SK-N-SH (cell line): ENCODE measurements around the gene KCNK18. TPM values are rescaled to one million over a fixed set of nuclear protein-coding genes. Genes with fewer than 3 reads are reported as not detected.

ENCODE experiments used
- CTCF ChIA-PET: fragments of 300-600, 350-600 bp; formaldehyde crosslinking; extraction: SDS; loops from one replicate; lab custom pipeline; 2021; lab: Yijun Ruan, JAX
- POLR2A ChIA-PET: fragments of 350-600 bp; sonication (Branson Sonifier 250); formaldehyde crosslinking; extraction: SDS; loops from one replicate; lab custom pipeline; 2020; ENCODE audit warnings: antibody characterized with exemption, inconsistent platforms; lab: Yijun Ruan, JAX
- DNase-seq: peaks from one replicate; pipeline ENCODE4 v3.0.0; 2012
- H2AFZ ChIP-seq: fragments of 200-600 bp; sonication (generic); 2 replicates; pipeline ENCODE4 v1.8.1; 2016; ENCODE audit warnings: antibody characterized with exemption, mild to moderate bottlenecking, low read depth
- H3F3A ChIP-seq: fragments of 200-600 bp; sonication (generic); replicated peaks from 2 replicates; pipeline ENCODE3; 2016; ENCODE audit warnings: antibody characterized with exemption, mild to moderate bottlenecking; ENCODE audit not compliant: insufficient read depth
- H3K27ac ChIP-seq, 2 experiments: fragments of 200-500 bp in 1 of 2; fragments of 200-600 bp in 1 of 2; sonication (Bioruptor generic) in 1 of 2; sonication (generic), shearing (Covaris generic) in 1 of 2; 2 replicates each; pipeline versions ENCODE4 v1.5.1 to v1.6.1; 2014 to 2016; ENCODE audit warnings: low read depth in 2 of 2, inconsistent platforms in 1 of 2, low read length in 1 of 2, mild to moderate bottlenecking in 1 of 2, mixed read lengths in 1 of 2
- H3K27me3 ChIP-seq: fragments of 200-600 bp; sonication (generic), shearing (Covaris generic); 2 replicates; pipeline ENCODE4 v1.6.1; 2016; ENCODE audit warnings: mixed run types; ENCODE audit not compliant: insufficient read depth
- H3K36me3 ChIP-seq, 2 experiments: fragments of 200-500 bp in 1 of 2; fragments of 200-600 bp in 1 of 2; sonication (Bioruptor generic) in 1 of 2; sonication (generic) in 1 of 2; replicated peaks in 1 of 2; 2 replicates each; pipeline versions ENCODE3 to v1.5.1; 2014 to 2016; ENCODE audit warnings: low read length in 1 of 2, mild to moderate bottlenecking in 1 of 2; ENCODE audit not compliant: insufficient read depth in 2 of 2, control insufficient read depth in 1 of 2
- H3K4me1 ChIP-seq, 2 experiments: fragments of 200-500 bp in 1 of 2; fragments of 200-600 bp in 1 of 2; sonication (Bioruptor generic) in 1 of 2; sonication (generic), shearing (Covaris generic) in 1 of 2; 2 replicates each; pipeline versions ENCODE4 v1.5.1 to v1.6.1; 2014 to 2016; ENCODE audit warnings: low read depth in 1 of 2, low read length in 1 of 2, mixed run types in 1 of 2; ENCODE audit not compliant: insufficient read depth in 2 of 2, control insufficient read depth in 1 of 2
- H3K4me2 ChIP-seq: fragments of 200-600 bp; sonication (generic), shearing (Covaris generic); 2 replicates; pipeline ENCODE4 v1.6.1; 2017; ENCODE audit warnings: mixed run types
- H3K4me3 ChIP-seq, 2 experiments: fragments of 200-500 bp in 1 of 2; fragments of 200-600 bp in 1 of 2; sonication (Bioruptor generic) in 1 of 2; sonication (generic), shearing (Covaris generic) in 1 of 2; 2 replicates each; pipeline versions ENCODE4 v1.5.1 to v1.8.1; 2014 to 2016; ENCODE audit warnings: low read depth in 2 of 2, inconsistent platforms in 1 of 2, low read length in 1 of 2, mild to moderate bottlenecking in 1 of 2, mixed read lengths in 1 of 2, moderate library complexity in 1 of 2
- H3K79me2 ChIP-seq: fragments of 200-600 bp; sonication (generic); 2 replicates; pipeline ENCODE4 v1.8.1; 2017; ENCODE audit warnings: mild to moderate bottlenecking; ENCODE audit not compliant: insufficient read depth
- H3K9ac ChIP-seq: fragments of 200-600 bp; sonication (generic); 2 replicates; pipeline ENCODE4 v1.6.1; 2017; ENCODE audit warnings: mixed run types
- H3K9me2 ChIP-seq: fragments of 200-600 bp; sonication (generic); 2 replicates; pipeline ENCODE4 v1.6.1; 2017; ENCODE audit warnings: mixed run types
- H3K9me3 ChIP-seq: fragments of 200-600 bp; sonication (generic); 2 replicates; pipeline ENCODE4 v1.6.1; 2017; ENCODE audit warnings: mixed run types, mild to moderate bottlenecking, moderate library complexity
- H4K20me1 ChIP-seq: fragments of 200-600 bp; sonication (generic); 2 replicates; pipeline ENCODE4 v1.6.1; 2017; ENCODE audit warnings: mild to moderate bottlenecking, mixed run types; ENCODE audit not compliant: insufficient read depth
- CTCF ChIP-seq: fragments of 200-600 bp; sonication (generic); IDR thresholded peaks from 2 replicates; pipeline ENCODE4 v1.6.1; 2017; ENCODE audit warnings: antibody characterized with exemption, mild to moderate bottlenecking, moderate library complexity
- EP300 ChIP-seq, 2 experiments: IDR thresholded peaks; 2 replicates each; pipeline versions ENCODE4 v1.4.0 to v1.6.1; 2012; ENCODE audit warnings: borderline replicate concordance in 1 of 2, low read depth in 1 of 2, low read length in 1 of 2
- EZH2phosphoT487 ChIP-seq: fragments of 200-600 bp; sonication (generic); IDR thresholded peaks from 2 replicates; pipeline ENCODE4 v1.6.1; 2017; ENCODE audit warnings: low read depth, mixed run types, mild to moderate bottlenecking, antibody characterized with exemption, moderate library complexity, borderline replicate concordance
- MEF2A ChIP-seq: IDR thresholded peaks from 2 replicates; pipeline ENCODE4 v1.4.0; 2012; ENCODE audit warnings: low read depth, borderline replicate concordance
- NRF1 ChIP-seq: IDR thresholded peaks from 2 replicates; pipeline ENCODE4 v1.6.1; 2012; ENCODE audit warnings: low read depth, mild to moderate bottlenecking, low read length
- POLR2AphosphoS5 ChIP-seq: IDR thresholded peaks from 2 replicates; pipeline ENCODE4 v1.6.1; 2012; ENCODE audit warnings: low read depth, low read length
- RCOR1 ChIP-seq: fragments of 150-350 bp; IDR thresholded peaks from 2 replicates; pipeline ENCODE4 v1.6.1; 2017; ENCODE audit warnings: antibody characterized with exemption, low read length
- RXRA ChIP-seq: IDR thresholded peaks from 2 replicates; pipeline ENCODE4 v1.4.0; 2012; ENCODE audit warnings: low read depth, mild to moderate bottlenecking, borderline replicate concordance
- TAF1 ChIP-seq: IDR thresholded peaks from 2 replicates; pipeline ENCODE4 v1.6.1; 2012; ENCODE audit warnings: low read depth, mild to moderate bottlenecking, low read length, moderate library complexity, borderline replicate concordance
- WGBS: methylation state at CpG from one replicate; pipeline ENCODE4 v1.1.6; 2017; ENCODE audit warnings: low lambda C conversion rate; 5-methylcytosine and 5-hydroxymethylcytosine counted together
- polyA plus RNA-seq, 3 experiments: library from polyadenylated mRNA; depleted of rRNA; stranded (reverse); fragments of >200 nt; gene quantifications; 2 replicates each; pipeline ENCODE4 v1.2.3, GENCODE V29; 2012
- TF ChIP-seq, protein P1 (sequence below): IDR thresholded peaks from 2 replicates; pipeline ENCODE4 v1.4.0; 2012; ENCODE audit warnings: low read depth

Gene KCNK18
- polyA plus RNA-seq, 1 of the 3 experiments (the other 2 are of a cell fraction), result not detected

DNA sequence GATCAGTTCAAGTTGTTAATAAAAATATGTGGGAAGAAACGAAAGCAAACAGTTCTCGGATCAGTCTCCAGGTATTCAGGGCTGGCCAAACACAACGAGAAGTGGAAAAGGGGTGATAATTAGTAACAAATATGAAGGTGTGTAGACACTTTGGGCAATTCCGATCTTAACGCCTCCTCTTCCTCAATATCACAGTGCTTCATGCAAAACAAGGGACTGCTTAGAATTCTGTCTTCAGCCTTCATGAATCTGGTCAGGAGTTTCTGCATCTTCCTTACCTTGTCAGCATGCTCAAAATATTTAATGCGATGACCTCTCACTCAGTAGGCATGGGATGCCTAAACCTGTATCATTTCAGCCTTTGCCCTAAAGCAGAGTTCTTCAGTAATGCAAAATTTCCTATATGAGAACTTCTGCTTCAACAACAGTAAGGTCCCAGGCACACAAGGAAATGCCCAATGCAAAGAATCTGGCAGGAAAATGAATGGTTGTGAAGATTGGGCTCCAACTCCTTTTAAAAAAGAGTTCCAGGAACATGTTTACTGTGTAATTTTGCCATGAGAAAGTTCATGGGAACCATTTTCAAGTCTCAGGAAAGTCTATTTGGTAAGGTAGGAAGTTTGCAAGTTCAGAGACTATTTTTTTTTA, 35.8 kb upstream of the KCNK18 start (continued):
- TF ChIP-seq TAF1, result no peak
- no peak for TF ChIP-seq NRF1
- no peak for TF ChIP-seq EZH2phosphoT487
- TF ChIP-seq, protein P1, sequence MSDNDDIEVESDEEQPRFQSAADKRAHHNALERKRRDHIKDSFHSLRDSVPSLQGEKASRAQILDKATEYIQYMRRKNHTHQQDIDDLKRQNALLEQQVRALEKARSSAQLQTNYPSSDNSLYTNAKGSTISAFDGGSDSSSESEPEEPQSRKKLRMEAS, result no peak
- TF ChIP-seq EP300 (IDR thresholded peaks at IDR 0.05; ENCODE audit: borderline replicate concordance in 1 of 2, low read depth in 1 of 2, low read length in 1 of 2), result no peak
- TF ChIP-seq RCOR1, result no peak

DNA sequence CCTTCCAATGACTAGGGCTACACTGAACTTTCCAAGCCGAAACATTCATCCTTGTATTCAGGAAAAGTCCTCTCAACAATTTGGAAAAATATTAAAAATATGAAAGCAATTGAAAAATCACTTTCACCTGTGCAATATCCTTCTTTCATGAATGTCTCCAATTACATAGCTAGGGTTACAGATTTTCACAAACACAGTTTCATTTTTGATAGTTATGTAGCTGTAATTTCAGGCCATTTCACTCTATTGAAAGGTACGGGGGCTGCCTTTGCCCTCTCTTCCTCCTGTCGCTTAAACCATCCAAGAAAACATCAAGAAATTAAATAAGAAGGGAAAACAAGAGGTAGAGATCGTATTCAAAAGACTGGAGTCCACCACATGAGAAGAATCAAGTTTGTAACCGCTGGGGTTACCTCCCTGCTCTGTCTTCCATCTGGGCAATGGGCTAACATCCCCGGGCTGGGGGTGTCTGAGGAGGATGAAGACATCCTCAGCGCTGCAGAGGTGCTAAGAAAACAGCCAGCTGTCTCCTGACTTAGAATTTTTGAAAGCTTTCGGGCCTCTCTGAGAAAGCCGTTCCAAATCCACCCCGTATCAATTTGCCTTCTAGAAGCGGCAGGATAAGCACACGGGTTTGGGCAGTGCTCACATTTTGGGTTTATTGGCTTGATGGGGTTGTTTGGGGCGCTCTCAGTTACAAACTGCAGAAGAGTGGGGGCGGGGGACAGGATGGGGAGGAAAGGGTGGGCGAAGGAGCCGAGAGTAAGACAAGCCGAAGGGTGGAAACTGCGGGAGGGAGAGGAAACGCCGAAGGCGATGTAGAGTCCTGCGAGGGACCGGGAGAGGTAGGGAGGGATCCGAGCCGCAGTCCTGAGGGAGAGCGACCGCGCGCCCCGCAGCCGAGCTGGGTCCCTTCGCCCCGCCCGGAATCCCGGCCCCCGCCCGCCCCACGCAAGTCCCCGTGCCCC, 34.9 kb upstream of the KCNK18 start:
- ChIA-PET CTCF (interaction anchor here (0.5 to 11.1 kb wide), 4 partner anchors 18 to 375 kb away, joined by 3 to 265 read pairs (median 6); no protein-coding TSS in a partner anchor), POLR2A (no interaction called here)
- WGBS, result 11% methylated on average over 24 of the region's 39 CpGs
- DNase-seq, result no peak
- H3K4me2 ChIP-seq, result no peak overlapping the region
- H4K20me1 ChIP-seq, result no peaks in the 10 kb centered on the region
- H3K4me3 ChIP-seq, result peak overlapping the region in 1 of 2 experiments; percentile 9; a peak in 1 of 4 replicates
- no peaks in the 10 kb centered on the region for H3K79me2 ChIP-seq
- H3K27ac ChIP-seq, result no peak overlapping the region
- no peaks in the 10 kb centered on the region for H3K9me2 ChIP-seq
- H3K9ac ChIP-seq, result no peak overlapping the region
- no peaks in the 10 kb centered on the region for H3K36me3 ChIP-seq
- peaks cover 0 to 3% of the 10 kb centered on the region in 2 experiments; a peak in 1 of 4 replicates for H3K4me1 ChIP-seq
- H3F3A ChIP-seq, result no peaks in the 10 kb centered on the region
- H3K9me3 ChIP-seq, result no peaks in the 10 kb centered on the region
- TF ChIP-seq RXRA (no peak), POLR2AphosphoS5 (no peak), EZH2phosphoT487 (peak; percentile 83; the same call in 1 of the 2 replicates)
- no peak overlapping the region for H2AFZ ChIP-seq
- H3K27me3 ChIP-seq, result peaks cover 86% of the 10 kb centered on the region

DNA sequence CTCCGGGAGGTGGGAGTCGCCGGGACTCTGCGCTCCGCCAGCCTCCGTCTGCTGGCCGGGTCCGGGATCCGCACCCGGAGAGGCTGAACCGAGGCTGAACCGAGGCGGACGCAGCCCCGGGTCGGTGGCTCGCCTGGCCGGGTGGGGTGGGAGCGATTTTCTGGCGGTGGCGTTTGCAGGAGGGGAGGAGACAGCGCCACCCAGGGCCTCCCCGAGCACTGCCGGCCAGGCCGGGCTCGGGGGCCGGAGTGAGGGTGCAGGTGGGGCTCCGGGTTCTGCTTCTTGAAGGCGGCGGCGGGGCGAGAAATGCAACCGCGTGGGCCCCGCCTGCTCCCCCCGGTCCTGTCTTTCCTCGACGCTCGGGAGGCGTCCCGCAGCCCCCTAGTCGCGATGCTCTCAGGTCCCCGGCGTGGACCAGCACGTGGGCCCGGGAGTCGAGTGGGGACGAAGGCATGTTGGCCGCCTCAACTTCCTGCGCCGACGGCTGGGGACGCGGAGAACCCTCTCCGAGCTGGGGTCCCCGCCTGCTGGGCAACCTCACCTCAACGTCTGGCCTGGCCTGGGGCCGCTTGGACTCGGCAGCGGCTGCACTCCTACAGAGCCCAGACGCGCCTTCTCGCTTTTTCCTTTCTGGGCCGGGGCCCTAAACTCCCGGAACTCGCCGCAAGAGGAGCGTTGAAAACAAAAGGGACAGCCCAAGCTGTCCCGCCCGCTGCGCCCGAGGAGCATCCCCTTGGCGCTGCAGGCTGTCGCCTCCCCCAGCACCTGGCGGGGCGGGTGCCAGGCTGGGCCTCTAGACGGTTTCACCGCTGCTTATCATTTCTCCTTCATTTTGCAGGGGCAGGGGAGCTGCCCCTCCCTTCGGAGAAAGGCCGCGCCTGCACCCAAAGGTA, 34.0 kb upstream of the KCNK18 start:
- H3K9ac ChIP-seq, result no peak overlapping the region
- CTCF ChIA-PET, result interaction anchor here (0.5 to 11.1 kb wide), 10 partner anchors 9 to 535 kb away, joined by 3 to 265 read pairs (median 4); no protein-coding TSS in a partner anchor
- H3K27me3 ChIP-seq, result peaks cover 93% of the 10 kb centered on the region
- no peak overlapping the region for H3K27ac ChIP-seq
- peaks cover 0 to 9% of the 10 kb centered on the region in 2 experiments; a peak in 1 of 4 replicates for H3K4me1 ChIP-seq
- peak; percentile 79 for DNase-seq
- 40% methylated on average over 1 of the region's 82 CpGs for WGBS
- no peak overlapping the region for H3K4me2 ChIP-seq
- H3K79me2 ChIP-seq, result no peaks in the 10 kb centered on the region
- peak; percentile 24; the same call in 1 of the 2 replicates for TF ChIP-seq CTCF
- no peak for TF ChIP-seq MEF2A
- TF ChIP-seq, all 33 proteins: peak for 1
- Histone ChIP-seq H3K4me3 (0 out of 4 replicates have a peak overlapping the region, but pooled peaks of 1 of the 2 experiments have one; percentile 9), H3K9me2 (no peaks in the 10 kb centered on the region), H3K9me3 (no peaks in the 10 kb centered on the region), H3F3A (no peaks in the 10 kb centered on the region), H4K20me1 (no peaks in the 10 kb centered on the region), H3K36me3 (no peaks in the 10 kb centered on the region), H2AFZ (no peak overlapping the region)
- POLR2A ChIA-PET, result no interaction called here
